HCT116 (cell line): Measurements from ENCODE around the gene SNX19. TPM values are rescaled to one million over a fixed set of nuclear protein-coding genes. Genes with fewer than 3 reads are reported as not detected.

ENCODE experiments used
- ATAC-seq: fragments of 200-7000 bp; cut with Tn5 transposase; 2 replicates; pipeline ENCODE4 v1.9.1; 2020; ENCODE audit warnings: mild to moderate bottlenecking, moderate library complexity
- BruUV-seq: library from RNA; stranded (reverse); fragments of 400-500 nt; replicated peaks from 2 replicates; lab custom pipeline; 2021; lab: Mats Ljungman, UMichigan
- CTCF ChIA-PET: fragments of 300-600 bp; sonication (Branson Sonifier 250); formaldehyde crosslinking; loops from one replicate; lab custom pipeline; 2021; ENCODE audit warnings: antibody characterized with exemption; lab: Charles Lee
- POLR2A ChIA-PET: fragments of 300-600, 350-600 bp; sonication (Branson Sonifier 250); formaldehyde crosslinking; loops from one replicate; lab custom pipeline; 2021; ENCODE audit warnings: antibody characterized with exemption; lab: Charles Lee
- RAD21 ChIA-PET, 2 experiments: fragments of 300-600 bp; sonication (Branson Sonifier 250); formaldehyde crosslinking; loops; one replicate each; lab custom pipeline; 2023; ENCODE audit warnings: low total read pairs in 2 of 2; ENCODE audit not compliant: uncharacterized antibody in 2 of 2, unreplicated experiment in 2 of 2, low non-redundant PET in 1 of 2; lab: Charles Lee
- DNase-seq: peaks from one replicate; pipeline ENCODE4 v3.0.0-alpha.2; 2010; ENCODE audit warnings: low read depth, low spot score
- H2AFZ ChIP-seq: fragments of 200-600 bp; shearing (Covaris generic), sonication (generic); 2 replicates; pipeline ENCODE4 v1.6.1; 2017; ENCODE audit warnings: low read depth, mixed run types, mixed read lengths, antibody characterized with exemption, low read length; ENCODE audit not compliant: poor library complexity, severe bottlenecking
- H3K27ac ChIP-seq: 2 replicates; pipeline ENCODE4 v1.5.1; 2012; ENCODE audit warnings: low read depth, low read length
- H3K27me3 ChIP-seq: fragments of 200-600 bp; sonication (generic); 2 replicates; pipeline ENCODE4 v1.6.1; 2016; ENCODE audit warnings: mixed run types, low read length, mixed read lengths; ENCODE audit not compliant: insufficient read depth
- H3K36me3 ChIP-seq, 2 experiments: fragments of 200-500 bp in 1 of 2; fragments of 200-600 bp in 1 of 2; sonication (Bioruptor generic) in 1 of 2; sonication (generic) in 1 of 2; 2 replicates each; pipeline versions ENCODE4 v1.5.1 to v1.6.1; 2014 to 2016; ENCODE audit warnings: low read length in 2 of 2, inconsistent platforms in 1 of 2, mixed read lengths in 1 of 2, mixed run types in 1 of 2; ENCODE audit not compliant: insufficient read depth in 2 of 2, control insufficient read depth in 1 of 2
- H3K4me1 ChIP-seq, 2 experiments: fragments of 200-600 bp in 1 of 2; sonication (generic) in 1 of 2; 2 replicates each; pipeline versions ENCODE4 v1.5.1 to v1.6.1; 2012 to 2017; ENCODE audit warnings: low read length in 2 of 2, inconsistent platforms in 1 of 2, mild to moderate bottlenecking in 1 of 2, mixed read lengths in 1 of 2, mixed run types in 1 of 2, moderate library complexity in 1 of 2; ENCODE audit not compliant: insufficient read depth in 2 of 2, control insufficient read depth in 1 of 2
- H3K4me2 ChIP-seq: fragments of 200-600 bp; sonication (generic); 2 replicates; pipeline ENCODE4 v1.6.1; 2017; ENCODE audit warnings: mixed run types, low read length, mixed read lengths
- H3K4me3 ChIP-seq, 2 experiments: fragments of 200-600 bp in 1 of 2; sonication (generic) in 1 of 2; replicated peaks in 1 of 2; 2 replicates each; pipeline ENCODE4 v1.5.1; 2011 to 2016; ENCODE audit warnings: low read length in 2 of 2, control low read depth in 1 of 2, low read depth in 1 of 2, mild to moderate bottlenecking in 1 of 2, mixed read lengths in 1 of 2, mixed run types in 1 of 2
- H3K79me2 ChIP-seq: fragments of 200-600 bp; sonication (generic); 2 replicates; pipeline ENCODE4 v1.6.1; 2017; ENCODE audit warnings: mild to moderate bottlenecking, mixed run types, low read length, moderate library complexity, mixed read lengths; ENCODE audit not compliant: insufficient read depth
- H3K9ac ChIP-seq: fragments of 200-600 bp; sonication (generic); 2 replicates; pipeline ENCODE4 v1.6.1; 2016; ENCODE audit warnings: low read length, mixed read lengths
- H3K9me2 ChIP-seq: fragments of 200-600 bp; sonication (generic), shearing (Covaris generic); 2 replicates; pipeline ENCODE4 v1.6.1; 2017; ENCODE audit warnings: mixed run types, mild to moderate bottlenecking, moderate library complexity; ENCODE audit not compliant: insufficient read depth
- H3K9me3 ChIP-seq, 2 experiments: fragments of 200-500 bp in 1 of 2; fragments of 200-600 bp in 1 of 2; sonication (Bioruptor generic) in 1 of 2; sonication (generic) in 1 of 2; 2 replicates each; pipeline ENCODE4 v1.6.1; 2014 to 2017; ENCODE audit warnings: low read length in 2 of 2, mixed read lengths in 2 of 2, inconsistent platforms in 1 of 2, low read depth in 1 of 2, mild to moderate bottlenecking in 1 of 2, mixed run types in 1 of 2, moderate library complexity in 1 of 2; ENCODE audit not compliant: control insufficient read depth in 1 of 2, insufficient read depth in 1 of 2
- H4K20me1 ChIP-seq: fragments of 200-600 bp; sonication (generic), shearing (Covaris generic); 2 replicates; pipeline ENCODE4 v1.6.1; 2017; ENCODE audit warnings: mixed run types, mild to moderate bottlenecking, moderate library complexity; ENCODE audit not compliant: insufficient read depth
- CTCF ChIP-seq, 3 experiments: fragments of 200-600 bp in 1 of 3; sonication (generic) in 1 of 3; IDR thresholded peaks in 2 of 3; conservative IDR thresholded peaks in 1 of 3; 2 replicates each; pipeline ENCODE4 v1.5.1; 2012 to 2017; ENCODE audit warnings: low read depth in 2 of 3, low read length in 2 of 3, antibody characterized with exemption in 1 of 3, borderline replicate concordance in 1 of 3, control low read depth in 1 of 3, mild to moderate bottlenecking in 1 of 3, mixed read lengths in 1 of 3, mixed run types in 1 of 3, moderate library complexity in 1 of 3; ENCODE audit not compliant: insufficient read depth in 1 of 3
- ELF1 ChIP-seq: IDR thresholded peaks from 2 replicates; pipeline ENCODE4 v1.6.1; 2012; ENCODE audit warnings: low read depth, borderline replicate concordance
- EZH2 ChIP-seq: fragments of 200-600 bp; sonication (generic); IDR thresholded peaks from 2 replicates; pipeline ENCODE4 v1.6.1; 2017; ENCODE audit warnings: antibody characterized with exemption, mixed run types
- JUND ChIP-seq: IDR thresholded peaks from 2 replicates; pipeline ENCODE4 v1.6.1; 2012
- POLR2A ChIP-seq: IDR thresholded peaks from 2 replicates; pipeline ENCODE4 v1.7.0; 2011; ENCODE audit warnings: borderline replicate concordance; ENCODE audit not compliant: insufficient read depth, insufficient read length; ENCODE audit errors: extremely low read depth
- REST ChIP-seq: IDR thresholded peaks from 2 replicates; pipeline ENCODE4 v1.6.1; 2012; ENCODE audit warnings: low read depth
- SIN3A ChIP-seq: IDR thresholded peaks from 2 replicates; pipeline ENCODE4 v1.6.1; 2012; ENCODE audit warnings: low read depth
- TCF7L2 ChIP-seq: IDR thresholded peaks from 2 replicates; pipeline ENCODE4 v1.7.0; 2011; ENCODE audit warnings: borderline replicate concordance, inconsistent platforms; ENCODE audit not compliant: insufficient read depth, insufficient read length; ENCODE audit errors: extremely low read depth
- ZFX ChIP-seq: fragments of 450-650 bp; IDR thresholded peaks from 2 replicates; pipeline ENCODE4 v1.6.1; 2017
- ZNF274 ChIP-seq: fragments of 200-500 bp; sonication (Bioruptor generic); IDR thresholded peaks from 2 replicates; pipeline ENCODE4 v1.6.1; 2014; ENCODE audit warnings: mild to moderate bottlenecking, low read depth, low read length, inconsistent platforms
- intact Hi-C: fragments of 100-400 bp; cut with micrococcal nuclease; formaldehyde crosslinking; loops from 2 replicates; pipeline ENCODE4 v1.10.0; 2022
- total RNA-seq: library from RNA; stranded (reverse); gene quantifications from one replicate; pipeline ENCODE4 v1.2.1, GENCODE V29; 2021; ENCODE audit not compliant: unreplicated experiment
- TF ChIP-seq, protein P1 (sequence below): IDR thresholded peaks from 2 replicates; pipeline ENCODE4 v1.6.1; 2012

Gene SNX19
- total RNA-seq, 1 experiment from 2014 or later = 25.2 TPM

DNA sequence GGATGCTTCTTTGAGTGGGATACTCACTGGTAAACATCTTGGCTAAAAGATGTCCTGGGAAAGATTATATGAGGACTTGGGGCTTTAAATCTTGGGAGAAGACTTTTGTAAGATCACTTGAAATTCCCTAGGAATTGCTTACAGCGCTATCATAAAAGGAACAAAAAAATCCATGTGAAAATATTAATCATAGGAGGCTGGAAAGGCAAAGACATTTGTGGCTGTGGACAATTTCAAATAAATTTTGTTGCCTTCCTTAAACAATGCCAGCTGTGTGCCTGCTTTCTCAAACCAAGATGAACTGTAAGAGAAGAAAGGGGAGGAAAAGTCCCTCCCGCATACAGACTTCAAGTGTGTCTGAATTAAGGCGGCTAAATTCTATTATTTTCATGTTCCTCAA lies 75.6 kb downstream of the SNX19 start:
- peaks cover 23% of the 10 kb centered on the region for H3K27me3 ChIP-seq
- H3K4me3 ChIP-seq = no peak overlapping the region
- ATAC-seq (no peak), DNase-seq (no peak)
- TF ChIP-seq TCF7L2 = no peak
- no peak for TF ChIP-seq JUND
- TF ChIP-seq REST = no peak
- TF ChIP-seq, protein P1, sequence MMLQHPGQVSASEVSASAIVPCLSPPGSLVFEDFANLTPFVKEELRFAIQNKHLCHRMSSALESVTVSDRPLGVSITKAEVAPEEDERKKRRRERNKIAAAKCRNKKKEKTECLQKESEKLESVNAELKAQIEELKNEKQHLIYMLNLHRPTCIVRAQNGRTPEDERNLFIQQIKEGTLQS = no peak
- no peak for TF ChIP-seq EZH2
- TF ChIP-seq ELF1 = no peak
- TF ChIP-seq ZNF274 = no peak
- TF ChIP-seq CTCF (IDR thresholded peaks at IDR 0.05 in 2 of 3, conservative IDR thresholded peaks at IDR 0.05 in 1 of 3; ENCODE audit: borderline replicate concordance in 1 of 3, insufficient read depth in 1 of 3, low read depth in 2 of 3, low read length in 2 of 3) = no peak
- TF ChIP-seq ZFX = no peak
- TF ChIP-seq SIN3A = no peak
- TF ChIP-seq POLR2A = no peak
- no peak overlapping the region for H2AFZ ChIP-seq
- no peaks in the 10 kb centered on the region for H4K20me1 ChIP-seq
- no peaks in the 10 kb centered on the region for H3K4me1 ChIP-seq
- no peaks in the 10 kb centered on the region for H3K9me3 ChIP-seq
- no peak overlapping the region for H3K27ac ChIP-seq
- CTCF ChIA-PET = interaction anchor here (1.1 to 1.7 kb wide), 2 partner anchors 406 to 409 kb away, joined by 3 read pairs; no protein-coding TSS in a partner anchor
- no peaks in the 10 kb centered on the region for H3K36me3 ChIP-seq
- no peaks in the 10 kb centered on the region for H3K9me2 ChIP-seq
- no peaks in the 10 kb centered on the region for H3K79me2 ChIP-seq
- POLR2A ChIA-PET = no interaction called here
- BruUV-seq = no TSS peak
- intact Hi-C loops = no loop called here
- RAD21 ChIA-PET = no interaction called here
- H3K4me2 ChIP-seq = no peak overlapping the region
- H3K9ac ChIP-seq = no peak overlapping the region
